H1 (cell line): ENCODE measurements around the gene KIF23. TPM values are rescaled to one million over a fixed set of nuclear protein-coding genes. Genes with fewer than 3 reads are reported as not detected.

Experiments
- polyA plus RNA-seq, 7 experiments: library from polyadenylated mRNA; depleted of rRNA in 3 of 7; stranded (reverse) in 5 of 7; unstranded in 2 of 7; fragments of >200 nt in 5 of 7; fragments of 200-250 nt in 2 of 7; gene quantifications; 1 replicate in 5 of 7; 2 replicates in 1 of 7; 4 replicates in 1 of 7; pipeline versions ENCODE4 v1.2.1 to v1.2.3, GENCODE V29; 2011 to 2013; ENCODE audit warnings: missing spikeins in 2 of 7, mixed read lengths in 2 of 7
- small RNA-seq: library from polyadenylated mRNA; stranded (forward); fragments of <200 nt; extraction: miRNeasy Mini kit (QIAGEN cat#:217004); gene quantifications from one replicate; pipeline ENCODE3, GENCODE V24; 2013; ENCODE audit not compliant: insufficient read depth
- total RNA-seq: library from RNA; stranded (reverse); fragmentation: NEBNext Ultra II Directional; extraction: Animal tissue kit (Norgen Biotek cat#: 25700); gene quantifications from 2 replicates; pipeline ENCODE4 v1.2.1, GENCODE V29; 2021

The KIF23 gene
- total and polyA plus RNA-seq, 2 of the 8 experiments (the other 6 are each of a cell fraction or from before 2014, with no cell fraction given) = 26.2 to 77.4 TPM

Small RNA genes within 50 kb of the gene (small RNA-seq; reads per million reads assigned to genes)
- gene RF00012 = not detected

Other genes starting within 250 kb of the KIF23 start
- gene PAQR5, start 115.4 kb upstream of the KIF23 start, total RNA-seq = 7.8 and 8.7 TPM in 2 replicates
- gene PAQR5, start 115.4 kb upstream of the KIF23 start, polyA plus RNA-seq (2011; rRNA removed) = 15.8 and 18.1 TPM in 2 replicates
- gene RPLP1, start 38.5 kb downstream of the KIF23 start, total RNA-seq = 2,089 and 2,151 TPM in 2 replicates
- gene RPLP1, start 38.5 kb downstream of the KIF23 start, polyA plus RNA-seq (2011; rRNA removed) = 3,704 and 4,387 TPM in 2 replicates